Stimulated activated effector memory CD8-positive, alpha-beta T cell treated with anti-CD3 and anti-CD28 coated beads, Interleukin-12 subunit alpha, Interleukin-12 subunit beta, amount 100 ng/mL, for 72 hours (primary cell): ENCODE results near the gene ARHGEF1.
"Not testable (repeated sequence)": the region's sequence is repeated elsewhere in the genome, so short reads cannot be mapped to it uniquely, and the experiment has no call there.

ENCODE experiments used
- ATAC-seq: fragments of 150-1000 bp; cut with Tn5 transposase; 2 replicates; pipeline ENCODE4 v1.10.0; 2021
- DNase-seq, 2 donors: peaks; one replicate each; pipeline ENCODE4 v3.0.0; 2021 to 2022; ENCODE audit warnings: low spot score in 2 of 2
- H3K27ac Mint-ChIP-seq: one replicate; pipeline ENCODE4 v1.8.0; 2022; ENCODE audit warnings: mild to moderate bottlenecking, mixed read lengths
- H3K36me3 Mint-ChIP-seq: one replicate; pipeline ENCODE4 v1.8.0; 2022; ENCODE audit warnings: mild to moderate bottlenecking, mixed read lengths
- H3K4me1 Mint-ChIP-seq: one replicate; pipeline ENCODE4 v1.8.0; 2022; ENCODE audit warnings: mixed read lengths
- H3K4me3 Mint-ChIP-seq: one replicate; pipeline ENCODE4 v1.8.0; 2022; ENCODE audit warnings: mild to moderate bottlenecking, mixed read lengths
- H3K9me3 Mint-ChIP-seq: one replicate; pipeline ENCODE4 v1.8.0; 2022; ENCODE audit warnings: mixed read lengths

The ARHGEF1 gene

DNA sequence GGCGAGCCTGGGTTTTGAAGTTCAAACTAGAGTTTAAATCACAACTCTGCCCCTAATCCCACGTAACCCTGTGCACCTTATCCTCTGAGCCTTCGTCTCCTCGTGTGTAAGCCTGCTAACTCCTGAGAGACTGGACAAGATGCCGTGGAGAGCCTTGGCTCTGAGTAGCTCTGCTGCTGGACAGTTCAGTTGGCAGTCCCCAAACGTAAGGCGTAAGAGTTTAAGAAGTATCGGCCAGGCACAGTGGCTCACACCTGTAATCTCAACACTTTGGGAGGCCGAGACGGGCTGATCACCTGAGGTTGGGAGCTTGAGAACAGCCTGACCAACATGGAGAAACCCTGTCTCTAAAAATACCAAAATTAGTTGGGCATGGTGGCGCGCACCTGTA lies 10.6 kb upstream of the ARHGEF1 start:
- H3K4me3 Mint-ChIP-seq = peak overlapping the region; percentile 73
- no peaks in the 10 kb centered on the region for H3K9me3 Mint-ChIP-seq
- DNase-seq (no peak), ATAC-seq (no peak)
- H3K27ac Mint-ChIP-seq = peak overlapping the region; percentile 92
- H3K4me1 Mint-ChIP-seq = peaks cover 85% of the 10 kb centered on the region
- peaks cover 75% of the 10 kb centered on the region for H3K36me3 Mint-ChIP-seq

DNA sequence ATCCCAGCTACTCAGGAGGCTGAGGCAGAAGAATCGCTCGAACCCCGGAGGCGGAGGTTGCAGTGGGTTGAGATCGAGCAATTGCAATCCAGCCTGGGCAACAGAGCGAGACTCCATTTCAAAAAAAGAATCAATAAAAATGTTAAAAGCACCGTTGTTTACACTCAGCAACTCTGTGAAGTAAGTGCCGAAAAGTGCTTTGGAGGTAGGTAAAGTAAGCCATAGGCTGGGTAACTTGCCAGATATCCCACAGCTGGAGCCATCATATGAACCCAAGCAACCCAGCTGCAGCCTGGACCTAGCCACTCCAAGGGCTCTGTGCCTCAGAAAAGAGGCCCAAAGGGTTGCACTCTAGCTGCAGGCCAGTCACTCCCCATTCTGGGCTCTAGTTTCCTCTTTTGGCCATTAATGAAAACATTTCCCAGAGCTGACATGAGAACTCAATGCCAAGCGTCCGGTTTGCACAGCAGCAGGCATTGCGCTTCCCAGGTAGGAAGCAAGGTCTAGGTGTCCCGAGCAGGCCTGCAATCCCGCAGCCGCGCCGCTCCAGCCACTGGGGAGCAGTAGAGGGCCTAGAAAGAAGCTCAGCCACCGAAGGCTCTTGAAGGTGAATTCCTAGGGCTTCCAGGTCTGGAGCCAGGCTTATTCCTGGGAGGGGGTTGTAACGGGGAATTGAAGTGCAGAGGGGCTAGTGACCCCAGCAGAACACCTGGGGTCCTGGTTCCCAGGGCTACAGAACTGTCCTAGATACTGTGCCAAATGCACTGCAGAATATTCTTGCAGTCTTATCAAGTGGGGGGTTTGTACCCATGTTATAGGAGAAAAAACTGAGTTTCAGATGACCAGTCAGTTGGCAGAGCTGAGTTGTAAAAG lies 10.0 kb upstream of the ARHGEF1 start:
- Mint-ChIP-seq H3K4me1 (peaks cover 85% of the 10 kb centered on the region), H3K4me3 (peak overlapping the region; percentile 73), H3K9me3 (no peaks in the 10 kb centered on the region), H3K36me3 (peaks cover 69% of the 10 kb centered on the region), H3K27ac (peak overlapping the region; percentile 92)
- DNase-seq (peak in 1 of 2 donors; percentile 78), ATAC-seq (no peak)

DNA sequence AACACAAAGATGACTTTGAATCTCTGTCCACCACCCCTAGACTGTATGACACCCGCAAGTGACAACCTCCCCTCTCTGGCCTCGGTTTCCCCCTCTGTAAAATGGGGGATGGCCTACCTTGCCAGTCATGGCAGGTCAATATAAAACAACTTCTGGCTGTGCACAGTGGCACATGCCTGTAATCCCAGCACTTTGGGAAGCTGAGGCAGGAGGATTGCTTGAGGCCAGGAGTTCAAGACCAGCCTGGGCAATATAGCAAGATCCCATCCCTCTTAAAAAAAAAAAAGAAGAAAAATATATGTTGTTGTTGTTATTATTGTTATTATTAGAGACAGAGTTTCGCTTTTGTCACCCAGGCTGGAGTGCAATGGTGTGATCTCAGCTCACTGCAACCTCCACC lies 7.0 kb upstream of the ARHGEF1 start:
- ATAC-seq, H3K9me3 Mint-ChIP-seq, DNase-seq: not testable (repeated sequence)
- Mint-ChIP-seq H3K36me3 (peaks cover 45% of the 10 kb centered on the region), H3K4me3 (peak overlapping the region; percentile 46), H3K4me1 (peaks cover 80% of the 10 kb centered on the region), H3K27ac (peak overlapping the region; percentile 86)

DNA sequence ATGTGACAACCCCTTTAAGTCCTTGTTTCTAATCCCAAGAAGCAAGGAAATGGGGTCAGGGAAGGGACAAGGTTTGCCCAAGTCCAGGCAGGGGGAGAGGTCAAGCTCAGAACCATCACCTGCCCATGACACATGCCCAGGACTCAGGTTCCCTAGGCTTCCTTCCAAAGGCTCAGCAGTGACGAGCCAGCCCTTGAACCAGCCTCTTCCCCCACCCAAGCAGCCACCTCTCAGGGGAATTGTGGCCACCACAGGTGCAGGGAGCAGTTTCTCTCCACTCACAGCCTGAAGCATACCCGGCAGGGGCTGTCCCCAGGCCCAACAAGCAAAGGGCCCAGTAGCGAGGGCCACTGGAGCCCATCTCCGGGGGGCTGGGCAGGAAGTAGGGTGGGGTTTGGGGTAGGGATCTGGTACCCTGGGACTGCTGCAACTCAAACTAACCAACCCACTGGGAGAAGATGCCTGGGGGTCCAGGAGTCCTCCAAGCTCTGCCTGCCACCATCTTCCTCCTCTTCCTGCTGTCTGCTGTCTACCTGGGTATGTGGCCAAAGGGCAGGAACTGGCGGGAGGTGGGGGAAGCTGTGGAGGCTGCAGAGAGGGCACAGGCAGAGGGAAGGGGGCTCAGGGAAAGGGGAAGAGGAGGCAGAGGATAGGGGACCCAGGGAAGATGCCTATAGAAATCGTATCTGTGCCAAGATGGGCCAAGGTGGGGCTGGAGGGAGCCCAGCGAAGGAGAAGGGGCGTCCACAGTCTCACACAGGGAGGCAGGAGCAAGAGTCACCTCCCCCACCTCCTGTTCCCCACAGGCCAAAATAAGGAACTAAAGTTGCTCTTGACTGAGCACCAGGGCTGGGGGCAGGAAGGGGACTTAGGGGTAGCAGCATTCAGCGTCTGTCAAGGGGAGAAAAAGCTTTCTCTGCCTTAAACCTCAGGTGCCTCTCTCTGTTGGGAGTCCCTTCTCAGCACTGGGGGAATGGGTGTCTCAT lies 5.8 kb upstream of the ARHGEF1 start, which contains the start of gene CD79A:
Gene CD79A (plus strand): TSS at position 433 of the 986 bp plus-strand sequence. CDS start 26 bp downstream, at position 459.
- no peak for DNase-seq
- H3K9me3 Mint-ChIP-seq = no peaks in the 10 kb centered on the region
- H3K36me3 Mint-ChIP-seq = peaks cover 35% of the 10 kb centered on the region
- no peak for ATAC-seq
- H3K4me3 Mint-ChIP-seq = peak within 1 kb of the TSS; percentile 46
- H3K27ac Mint-ChIP-seq = peak within 1 kb of the TSS; percentile 86
- peaks cover 75% of the 10 kb centered on the region for H3K4me1 Mint-ChIP-seq

DNA sequence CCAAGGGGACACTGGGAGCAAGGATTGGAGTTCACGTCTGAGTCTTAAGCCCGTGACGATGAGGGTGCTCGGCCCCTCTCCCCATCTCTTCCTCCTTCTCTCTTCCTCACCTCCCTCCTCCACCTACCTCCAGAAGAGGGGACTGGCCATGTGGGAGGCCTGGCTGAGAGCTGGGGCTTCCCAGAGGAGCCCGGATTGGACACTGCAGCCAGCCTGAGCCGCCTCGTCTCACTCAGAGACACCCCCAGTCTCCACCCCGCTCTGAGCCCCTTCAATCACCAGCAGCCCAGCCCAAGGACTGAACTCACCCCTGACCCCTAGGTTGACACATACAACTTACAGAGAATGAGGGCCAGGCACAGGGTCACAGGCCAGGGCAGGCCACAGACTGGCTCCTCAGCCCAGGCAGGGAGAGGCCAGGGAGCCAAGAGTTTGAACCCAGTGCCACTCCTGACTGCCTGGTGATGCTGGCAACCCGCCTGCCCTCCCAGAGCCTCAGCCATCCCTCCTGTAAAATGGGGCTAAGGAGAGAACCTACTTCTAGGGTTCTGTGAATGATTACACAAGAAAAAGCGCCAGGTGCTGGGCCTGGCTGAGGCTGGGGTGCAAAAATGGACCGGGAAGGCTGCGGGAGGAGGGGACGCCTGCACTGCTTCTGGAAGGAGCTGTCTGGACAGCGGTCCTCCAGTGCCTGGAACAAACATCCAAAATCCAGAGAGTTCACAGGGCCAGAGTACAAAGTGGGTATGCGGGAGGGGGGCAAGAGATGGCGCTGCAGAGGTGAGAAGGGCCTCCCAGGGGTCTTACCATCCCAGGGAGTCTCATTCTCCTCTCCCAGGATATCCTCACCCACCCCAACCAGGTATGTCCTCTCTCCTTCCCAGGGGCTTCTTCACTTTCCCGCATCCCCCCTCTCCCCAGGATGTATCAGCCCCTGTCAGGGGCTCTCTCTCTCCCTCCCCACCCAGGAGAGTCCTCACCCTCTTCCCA lies 4.8 kb upstream of the ARHGEF1 start:
- ATAC-seq (no peak), DNase-seq (no peak)
- H3K4me1 Mint-ChIP-seq = peaks cover 71% of the 10 kb centered on the region
- no peaks in the 10 kb centered on the region for H3K9me3 Mint-ChIP-seq
- peak overlapping the region; percentile 33 for H3K4me3 Mint-ChIP-seq
- peak overlapping the region; percentile 86 for H3K27ac Mint-ChIP-seq
- H3K36me3 Mint-ChIP-seq = peaks cover 32% of the 10 kb centered on the region

DNA sequence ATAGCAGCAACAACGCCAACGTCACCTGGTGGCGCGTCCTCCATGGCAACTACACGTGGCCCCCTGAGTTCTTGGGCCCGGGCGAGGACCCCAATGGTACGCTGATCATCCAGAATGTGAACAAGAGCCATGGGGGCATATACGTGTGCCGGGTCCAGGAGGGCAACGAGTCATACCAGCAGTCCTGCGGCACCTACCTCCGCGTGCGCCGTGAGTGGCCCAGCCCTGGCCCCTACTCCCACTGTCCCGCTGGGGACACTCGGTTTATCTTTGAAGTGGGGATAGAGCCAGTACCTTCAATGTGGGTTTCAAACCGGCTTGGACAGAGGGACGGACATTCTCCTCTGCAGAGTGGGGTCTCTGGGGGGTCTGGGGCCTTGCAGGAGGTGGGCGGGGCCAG lies 3.9 kb upstream of the ARHGEF1 start:
- ATAC-seq = no peak
- no peak overlapping the region for H3K4me3 Mint-ChIP-seq
- DNase-seq = no peak
- H3K27ac Mint-ChIP-seq = peak overlapping the region; percentile 86
- H3K36me3 Mint-ChIP-seq = peaks cover 31% of the 10 kb centered on the region
- H3K4me1 Mint-ChIP-seq = peaks cover 66% of the 10 kb centered on the region
- H3K9me3 Mint-ChIP-seq = no peaks in the 10 kb centered on the region

DNA sequence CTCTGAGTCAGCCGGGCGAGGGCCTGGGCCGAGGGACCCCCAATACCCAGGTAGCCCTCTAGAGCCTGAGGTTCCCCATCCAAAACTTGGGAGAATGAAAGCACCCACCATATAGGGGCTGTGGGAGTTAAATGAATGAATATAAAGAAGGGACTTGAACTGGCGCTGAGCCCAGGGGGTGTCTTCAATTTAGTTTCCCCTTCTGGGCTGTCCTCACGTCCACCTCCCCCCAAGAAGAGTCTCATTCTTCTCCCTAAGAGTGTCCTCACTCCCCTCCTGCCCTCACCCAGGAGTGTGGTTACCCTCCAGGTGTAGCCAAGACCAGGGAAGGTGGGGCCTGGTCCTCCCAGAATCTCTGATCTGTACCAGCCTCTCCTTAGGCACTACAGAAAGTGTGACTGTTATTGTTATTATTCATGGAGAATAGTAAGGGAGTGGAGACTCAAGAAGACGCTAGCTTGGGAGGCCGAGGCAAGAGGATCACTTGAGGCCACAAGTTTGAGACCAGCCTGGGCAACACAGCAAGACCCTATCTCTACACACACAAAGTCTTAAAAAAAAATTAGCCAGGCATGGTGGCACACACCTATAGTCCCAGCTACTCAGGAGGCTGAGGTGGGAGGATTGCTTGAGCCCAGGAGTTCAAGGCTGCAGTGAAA lies 3.2 kb upstream of the ARHGEF1 start:
- no peak for DNase-seq
- no peak for ATAC-seq
- Mint-ChIP-seq H3K27ac (peak overlapping the region; percentile 24), H3K4me1 (peaks cover 69% of the 10 kb centered on the region), H3K9me3 (no peaks in the 10 kb centered on the region), H3K36me3 (peaks cover 36% of the 10 kb centered on the region), H3K4me3 (no peak overlapping the region)

DNA sequence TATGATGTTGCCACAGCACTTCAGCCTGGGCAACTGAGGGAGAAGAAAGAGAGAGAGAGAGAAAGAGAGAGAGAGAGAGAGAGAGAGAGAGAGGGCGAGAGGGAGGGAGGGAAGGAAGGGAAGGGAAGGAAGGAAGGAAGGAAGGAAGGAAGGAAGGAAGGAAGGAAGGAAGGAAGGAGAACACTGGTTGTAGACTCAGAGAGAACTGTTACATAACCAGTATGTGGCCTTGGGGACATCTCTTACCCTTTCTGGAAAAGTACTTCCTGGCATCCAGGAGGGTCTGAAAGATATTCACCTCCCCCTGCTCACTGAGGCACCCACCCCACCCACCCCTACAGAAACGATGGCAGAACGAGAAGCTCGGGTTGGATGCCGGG lies 2.7 kb upstream of the ARHGEF1 start:
- ATAC-seq = no peak
- H3K4me1 Mint-ChIP-seq = peaks cover 72% of the 10 kb centered on the region
- H3K4me3 Mint-ChIP-seq = no peak overlapping the region
- no peaks in the 10 kb centered on the region for H3K9me3 Mint-ChIP-seq
- peaks cover 41% of the 10 kb centered on the region for H3K36me3 Mint-ChIP-seq
- H3K27ac Mint-ChIP-seq = peak overlapping the region; percentile 24
- DNase-seq = no peak

DNA sequence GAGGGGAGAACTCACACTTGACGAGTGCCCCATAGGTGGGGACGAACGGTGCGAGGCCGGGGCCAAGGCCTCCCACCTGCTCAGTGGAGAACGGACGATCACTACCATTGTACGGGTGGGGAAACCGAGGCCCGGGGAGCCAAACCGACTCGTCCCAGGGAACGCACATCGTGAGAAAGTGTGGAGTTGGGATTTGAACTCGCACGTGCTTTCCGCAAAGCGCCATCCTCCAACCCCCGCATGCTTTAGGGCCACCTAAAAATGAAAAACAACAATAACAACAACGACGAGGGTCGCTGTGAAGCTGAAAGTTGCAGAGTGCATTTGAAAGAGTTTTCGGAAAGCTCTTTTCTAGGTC lies 458 bp downstream of the ARHGEF1 start:
- no peak for ATAC-seq

DNA sequence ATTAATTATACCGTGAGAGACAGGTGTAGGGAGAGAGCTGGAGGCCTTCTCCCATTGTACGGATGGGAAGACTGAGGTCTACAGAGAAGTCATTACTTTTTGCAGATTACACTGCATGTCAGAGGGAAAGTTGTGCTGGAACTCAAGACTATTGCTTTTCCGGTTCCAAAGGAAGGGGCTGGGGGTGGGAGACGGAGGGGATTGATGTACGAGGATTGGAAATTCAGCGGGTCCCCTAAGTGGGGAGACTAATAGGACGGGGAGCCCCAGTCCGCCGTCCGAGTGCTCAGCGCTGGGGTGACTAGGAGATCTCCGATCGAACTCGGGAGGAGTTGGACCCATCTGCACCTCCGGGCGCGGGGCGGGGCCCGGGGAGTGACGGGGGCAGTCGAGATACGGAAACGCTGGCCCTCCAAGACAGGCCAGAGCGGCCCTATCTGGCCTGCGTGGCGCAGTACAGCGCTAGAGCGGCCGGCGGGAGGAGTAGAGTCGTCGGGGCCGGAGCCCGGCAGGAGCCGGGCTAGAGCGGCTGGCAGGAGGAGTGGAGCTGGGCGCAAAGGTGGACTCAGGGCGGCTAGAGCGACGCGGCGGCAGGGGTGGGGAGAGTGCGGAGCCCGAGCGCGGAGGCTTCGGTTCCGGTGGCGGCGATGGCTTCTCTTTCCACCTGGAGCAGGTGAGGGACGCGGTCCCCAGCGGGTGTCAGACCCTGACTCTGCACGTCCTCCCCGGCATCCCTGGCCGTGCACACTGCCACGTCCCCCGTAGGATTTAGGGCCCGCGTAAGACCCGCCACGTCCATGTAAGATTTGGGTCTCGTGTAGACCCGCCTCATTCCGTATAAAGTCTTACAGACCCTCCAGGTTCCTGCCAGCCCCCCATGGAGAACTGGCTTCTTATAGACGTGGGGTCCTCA lies 1.1 kb downstream of the ARHGEF1 start:
- Mint-ChIP-seq H3K36me3 (peaks cover 72% of the 10 kb centered on the region), H3K27ac (peak overlapping the region; percentile 96), H3K4me3 (peak overlapping the region; percentile 90), H3K9me3 (no peaks in the 10 kb centered on the region), H3K4me1 (peaks cover 72% of the 10 kb centered on the region)
- ATAC-seq (peak; percentile 85), DNase-seq (peak; percentile 83 to 95)

More for the DNA sequence above, 458 bp downstream of the ARHGEF1 start:
- Mint-ChIP-seq H3K4me1 (peaks cover 72% of the 10 kb centered on the region), H3K36me3 (peaks cover 66% of the 10 kb centered on the region), H3K4me3 (peak overlapping the region; percentile 90), H3K9me3 (no peaks in the 10 kb centered on the region), H3K27ac (peak overlapping the region; percentile 96)
- no peak for DNase-seq

DNA sequence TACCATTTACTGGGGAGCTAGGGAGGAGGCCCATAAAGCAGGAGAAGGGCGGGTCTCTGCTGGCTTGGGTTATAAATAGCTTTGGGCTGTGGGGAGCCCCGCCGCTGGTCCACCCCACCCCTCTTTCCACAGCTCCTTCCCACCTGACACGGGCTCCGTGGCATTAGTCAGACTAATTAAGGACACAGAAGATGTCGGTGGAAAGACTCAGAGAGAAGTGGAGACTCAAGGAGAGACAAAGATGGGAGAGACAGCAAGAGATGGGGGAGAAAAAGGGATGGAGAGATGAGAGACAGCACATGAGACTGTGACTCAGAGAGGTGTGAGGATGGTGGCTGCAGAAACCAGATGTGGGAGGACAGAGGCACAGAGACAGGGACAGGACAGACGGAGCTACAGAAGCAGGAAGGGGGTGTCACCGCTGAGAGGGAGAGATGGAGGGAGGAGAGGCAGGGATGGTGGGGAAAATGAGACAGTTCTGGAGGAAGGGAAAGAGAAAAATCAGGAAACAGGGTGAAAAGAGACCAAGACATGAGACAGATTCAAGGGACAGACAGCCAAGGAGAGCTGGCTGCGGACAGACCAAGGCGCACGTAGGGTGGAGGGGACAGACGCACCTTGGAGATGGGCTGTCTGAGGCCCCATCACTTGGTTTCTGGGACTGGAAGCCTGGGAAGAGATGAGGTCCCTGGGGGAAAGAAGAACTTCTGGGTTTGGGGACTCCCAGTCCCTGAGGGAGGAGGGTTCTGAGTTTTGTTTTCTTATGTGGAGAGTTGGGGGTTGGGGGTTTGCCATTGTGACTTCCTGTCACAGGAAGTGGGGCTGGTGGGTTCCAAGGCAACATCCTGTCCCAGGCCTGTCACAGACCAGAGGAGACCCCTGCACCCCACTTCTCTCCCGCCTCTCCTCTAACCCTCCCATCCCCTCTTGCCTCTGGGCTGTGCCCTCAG lies 4.1 kb downstream of the ARHGEF1 start:
- H3K4me1 Mint-ChIP-seq = peaks cover 72% of the 10 kb centered on the region
- ATAC-seq (peak; percentile 62), DNase-seq (peak; percentile 45 to 82)
- H3K4me3 Mint-ChIP-seq = peak overlapping the region; percentile 90
- peak overlapping the region; percentile 96 for H3K27ac Mint-ChIP-seq
- no peaks in the 10 kb centered on the region for H3K9me3 Mint-ChIP-seq
- peaks cover 95% of the 10 kb centered on the region for H3K36me3 Mint-ChIP-seq

DNA sequence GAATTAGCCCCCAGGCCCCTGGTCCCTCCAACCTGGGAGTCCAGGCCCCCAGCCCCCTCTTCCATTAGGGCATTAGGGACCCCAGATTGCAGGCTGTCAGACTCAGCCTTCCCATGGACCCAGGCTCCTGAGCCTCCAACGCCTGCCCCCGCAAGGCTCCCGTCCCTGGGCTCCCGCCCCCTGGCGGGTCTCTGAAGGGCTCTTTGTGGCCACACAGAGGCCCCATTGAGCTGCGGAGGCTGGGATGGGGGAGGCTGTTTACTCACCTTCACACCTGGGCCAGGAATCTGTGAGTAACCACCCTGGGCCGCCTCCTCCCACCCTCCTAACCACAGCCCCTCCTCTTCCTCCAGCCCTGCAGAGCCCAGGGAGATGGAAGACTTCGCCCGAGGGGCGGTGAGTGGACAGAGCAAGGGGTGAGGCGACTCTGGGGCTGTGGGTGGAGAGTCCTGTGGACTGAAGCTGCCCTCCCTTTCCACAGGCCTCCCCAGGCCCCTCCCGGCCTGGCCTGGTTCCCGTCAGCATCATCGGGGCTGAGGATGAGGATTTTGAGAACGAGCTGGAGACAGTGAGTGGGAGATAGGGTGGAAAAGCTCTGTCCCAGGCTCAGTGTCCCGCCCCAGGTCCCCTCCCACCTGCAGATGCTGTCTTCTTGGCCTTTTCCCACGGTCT lies 4.9 kb downstream of the ARHGEF1 start:
- Mint-ChIP-seq H3K27ac (peak overlapping the region; percentile 96), H3K4me1 (peaks cover 72% of the 10 kb centered on the region), H3K36me3 (peaks cover 95% of the 10 kb centered on the region)

More for the DNA sequence above, 4.9 kb downstream of the ARHGEF1 start:
- ATAC-seq (peak; percentile 74), DNase-seq (peak; percentile 66 to 89)
- no peaks in the 10 kb centered on the region for H3K9me3 Mint-ChIP-seq
- peak overlapping the region; percentile 90 for H3K4me3 Mint-ChIP-seq
